Colonic mucosa (tissue), 4 donors: ENCODE data around the gene EPB41L3. TPM values are rescaled to one million over a fixed set of nuclear protein-coding genes. Genes with fewer than 3 reads are reported as not detected.
"Not testable (repeated sequence)": the region's sequence is repeated elsewhere in the genome, so short reads cannot be mapped to it uniquely, and the experiment has no call there.

Experiments used
- DNase-seq: peaks from one replicate; pipeline ENCODE4 v3.0.0-alpha.2; 2020
- H3K27ac ChIP-seq: fragments of 200-600 bp; one replicate; pipeline ENCODE4 v1.8.0; 2021
- H3K27me3 ChIP-seq: fragments of 200-600 bp; one replicate; pipeline ENCODE4 v1.8.0; 2021
- H3K36me3 ChIP-seq: fragments of 200-600 bp; one replicate; pipeline ENCODE4 v1.8.0; 2021
- H3K4me1 ChIP-seq: fragments of 200-600 bp; one replicate; pipeline ENCODE4 v1.8.0; 2021; ENCODE audit warnings: mild to moderate bottlenecking
- H3K4me3 ChIP-seq: fragments of 200-600 bp; one replicate; pipeline ENCODE4 v1.8.0; 2021
- H3K9ac ChIP-seq, 2 donors: one replicate each; pipeline ENCODE4 v1.7.0; 2013; ENCODE audit warnings: control low read depth in 2 of 2, low read depth in 2 of 2, low read length in 2 of 2
- H3K9me3 ChIP-seq: fragments of 200-600 bp; one replicate; pipeline ENCODE4 v1.8.0; 2021
- CTCF ChIP-seq: fragments of 200-600 bp; IDR thresholded peaks from one replicate; pipeline ENCODE4 v1.8.0; 2022; ENCODE audit warnings: antibody characterized with exemption, mild to moderate bottlenecking
- intact Hi-C: fragments of 100-400 bp; cut with DNase I; formaldehyde crosslinking; loops from one replicate; pipeline ENCODE4 v1.14.1; 2022
- total RNA-seq, 2 donors: library from RNA; stranded (reverse); fragmentation: NEBNext Ultra II Directional in 1 of 2; extraction: Animal tissue kit (Norgen Biotek cat#: 25700) in 1 of 2; gene quantifications; one replicate each; pipeline ENCODE4 v1.2.1, GENCODE V29; 2021
- donor health status: healthy.
- donor health status: DM: no; HTN: no; CAD: no.
- donor health status: DM: no; HTN: no; CAD: no.

The EPB41L3 gene
- total RNA-seq, 2 donors from 2014 or later = 43.3 to 78.0 TPM

GRCh38 chr18:5496305-5496704 is 47.5 kb downstream of the EPB41L3 start:
- Histone ChIP-seq H3K9me3 (no peaks in the 10 kb centered on the region), H3K27me3 (no peaks in the 10 kb centered on the region), H3K4me1 (no peaks in the 10 kb centered on the region), H3K27ac (no peak overlapping the region), H3K9ac (no peak overlapping the region), H3K4me3 (no peak overlapping the region), H3K36me3 (no peaks in the 10 kb centered on the region)
- intact Hi-C loops = no loop called here
- no peak for TF ChIP-seq CTCF
- DNase-seq = no peak

GRCh38 chr18:5490753-5491480 is 52.9 kb downstream of the EPB41L3 start:
- Histone ChIP-seq H3K9me3 (no peaks in the 10 kb centered on the region), H3K4me3 (no peak overlapping the region), H3K27me3 (no peaks in the 10 kb centered on the region), H3K27ac (no peak overlapping the region), H3K9ac (no peak overlapping the region), H3K36me3 (peaks cover 4% of the 10 kb centered on the region), H3K4me1 (no peaks in the 10 kb centered on the region)
- no peak for DNase-seq
- intact Hi-C loops = no loop called here
- TF ChIP-seq CTCF = no peak

GRCh38 chr18:5488844-5489243 is 55.0 kb downstream of the EPB41L3 start:
- Histone ChIP-seq H3K4me1 (no peaks in the 10 kb centered on the region), H3K9me3 (no peaks in the 10 kb centered on the region), H3K9ac (no peak overlapping the region), H3K27me3 (no peaks in the 10 kb centered on the region), H3K27ac (no peak overlapping the region), H3K4me3 (no peak overlapping the region), H3K36me3 (peaks cover 4% of the 10 kb centered on the region)
- DNase-seq = no peak
- TF ChIP-seq CTCF = no peak
- intact Hi-C loops = no loop called here

- H3K9ac ChIP-seq, H3K36me3 ChIP-seq, H3K27ac ChIP-seq, H3K4me1 ChIP-seq, intact Hi-C loops, H3K9me3 ChIP-seq, DNase-seq, H3K27me3 ChIP-seq, H3K4me3 ChIP-seq: not testable (repeated sequence)
These were observed 55.8 kb downstream of the EPB41L3 start for GRCh38 chr18:5488044-5488443.

- no peak overlapping the region for H3K4me3 ChIP-seq
- H3K9ac ChIP-seq = no peak overlapping the region
- intact Hi-C loops = no loop called here
- peaks cover 4% of the 10 kb centered on the region for H3K36me3 ChIP-seq
- DNase-seq = no peak
- no peak for TF ChIP-seq CTCF
- no peak overlapping the region for H3K27ac ChIP-seq
- H3K9me3 ChIP-seq = no peaks in the 10 kb centered on the region
- H3K27me3 ChIP-seq = no peaks in the 10 kb centered on the region
- H3K4me1 ChIP-seq = no peaks in the 10 kb centered on the region
These were observed 59.3 kb downstream of the EPB41L3 start for GRCh38 chr18:5484526-5484925.

- intact Hi-C loops = no loop called here
- no peaks in the 10 kb centered on the region for H3K27me3 ChIP-seq
- no peak overlapping the region for H3K9ac ChIP-seq
- no peaks in the 10 kb centered on the region for H3K36me3 ChIP-seq
- DNase-seq = no peak
- no peak for TF ChIP-seq CTCF
- H3K4me1 ChIP-seq = no peaks in the 10 kb centered on the region
- no peak overlapping the region for H3K4me3 ChIP-seq
- no peak overlapping the region for H3K27ac ChIP-seq
- H3K9me3 ChIP-seq = no peaks in the 10 kb centered on the region
These were observed 62.2 kb downstream of the EPB41L3 start for GRCh38 chr18:5481621-5482020.
